Measurements from ENCODE around the gene RABL2B. TPM values are rescaled to one million over a fixed set of nuclear protein-coding genes. Genes with fewer than 3 reads are reported as not detected.

The RABL2B gene
- total RNA-seq, 4 donors from 2014 or later = 1.0 to 8.2 (median 1.7) TPM

GRCh38 chr22:50728523-50728931, 54.9 kb downstream of the RABL2B start:
- in situ Hi-C loops (cut with MboI; ENCODE audit: low sequenced_read_pairs in 4 of 4) = no loop called here
- DNase-seq (no peak), ATAC-seq (no peak)
- TF ChIP-seq CTCF (IDR thresholded peaks at IDR 0.05 in 4 of 5, conservative IDR thresholded peaks at IDR 0.05 in 1 of 5) = no peak
- TF ChIP-seq POLR2A (IDR thresholded peaks at IDR 0.05) = no peak
- no peak overlapping the region for H3K4me3 ChIP-seq
- H3K27ac ChIP-seq = no peak overlapping the region
- peaks cover 0 to 14% (median 11%) of the 10 kb centered on the region in 3 donors for H3K27me3 ChIP-seq
- peaks cover 7 to 17% of the 10 kb centered on the region in 2 donors for H3K4me1 ChIP-seq
- intact Hi-C loops (cut with DNase I; ENCODE audit: low total_unique reads) = no loop called here
- no peaks in the 10 kb centered on the region for H3K9me3 ChIP-seq
- no peaks in the 10 kb centered on the region for H3K36me3 ChIP-seq

GRCh38 chr22:50727678-50728522, 55.5 kb downstream of the RABL2B start:
- DNase-seq (no peak), ATAC-seq (no peak)
- H3K4me1 ChIP-seq = peaks cover 7 to 17% of the 10 kb centered on the region in 2 donors
- H3K27ac ChIP-seq = no peak overlapping the region
- no peak overlapping the region for H3K4me3 ChIP-seq
- TF ChIP-seq CTCF (IDR thresholded peaks at IDR 0.05 in 4 of 5, conservative IDR thresholded peaks at IDR 0.05 in 1 of 5) (no peak), POLR2A (IDR thresholded peaks at IDR 0.05) (no peak)
- no peaks in the 10 kb centered on the region for H3K9me3 ChIP-seq
- in situ Hi-C loops (cut with MboI; ENCODE audit: low sequenced_read_pairs in 4 of 4) = no loop called here
- no peaks in the 10 kb centered on the region for H3K36me3 ChIP-seq
- peaks cover 0 to 14% (median 11%) of the 10 kb centered on the region in 3 donors for H3K27me3 ChIP-seq
- intact Hi-C loops (cut with DNase I; ENCODE audit: low total_unique reads) = no loop called here

GRCh38 chr22:50726643-50727340, 56.6 kb downstream of the RABL2B start:
- intact Hi-C loops (cut with DNase I; ENCODE audit: low total_unique reads) = no loop called here
- DNase-seq (no peak), ATAC-seq (no peak)
- Histone ChIP-seq H3K27me3 (peaks cover 0 to 13% (median 5%) of the 10 kb centered on the region in 3 donors), H3K9me3 (no peaks in the 10 kb centered on the region), H3K27ac (no peak overlapping the region), H3K4me3 (no peak overlapping the region), H3K4me1 (peaks cover 10 to 17% of the 10 kb centered on the region in 2 donors), H3K36me3 (no peaks in the 10 kb centered on the region)
- in situ Hi-C loops (cut with MboI; ENCODE audit: low sequenced_read_pairs in 4 of 4) = no loop called here
- TF ChIP-seq POLR2A (IDR thresholded peaks at IDR 0.05) (no peak), CTCF (IDR thresholded peaks at IDR 0.05 in 4 of 5, conservative IDR thresholded peaks at IDR 0.05 in 1 of 5) (no peak)

- ATAC-seq (no peak), DNase-seq (no peak)
- TF ChIP-seq CTCF (IDR thresholded peaks at IDR 0.05 in 4 of 5, conservative IDR thresholded peaks at IDR 0.05 in 1 of 5) (no peak), POLR2A (IDR thresholded peaks at IDR 0.05) (no peak)
- in situ Hi-C loops (cut with MboI; ENCODE audit: low sequenced_read_pairs in 4 of 4) (no loop called here), intact Hi-C loops (cut with DNase I; ENCODE audit: low total_unique reads) (no loop called here)
- Histone ChIP-seq H3K4me1 (peaks cover 18 to 23% of the 10 kb centered on the region in 2 donors), H3K4me3 (no peak overlapping the region), H3K27ac (no peak overlapping the region), H3K27me3 (peaks cover 0 to 16% (median 9%) of the 10 kb centered on the region in 3 donors), H3K36me3 (no peaks in the 10 kb centered on the region), H3K9me3 (no peaks in the 10 kb centered on the region)
These were observed 57.8 kb downstream of the RABL2B start for GRCh38 chr22:50725597-50725996.
